ENCODE measurements around the gene ZNF385B.

Gene ZNF385B

GRCh38 chr2:179428649-179429048, 432.8 kb downstream of the ZNF385B start:
- DNase-seq = no peak

- no peak for DNase-seq
These were observed 434.3 kb downstream of the ZNF385B start for GRCh38 chr2:179427065-179427464.

- no peak for DNase-seq
These were observed 436.8 kb downstream of the ZNF385B start for GRCh38 chr2:179424571-179424970.

DNA sequence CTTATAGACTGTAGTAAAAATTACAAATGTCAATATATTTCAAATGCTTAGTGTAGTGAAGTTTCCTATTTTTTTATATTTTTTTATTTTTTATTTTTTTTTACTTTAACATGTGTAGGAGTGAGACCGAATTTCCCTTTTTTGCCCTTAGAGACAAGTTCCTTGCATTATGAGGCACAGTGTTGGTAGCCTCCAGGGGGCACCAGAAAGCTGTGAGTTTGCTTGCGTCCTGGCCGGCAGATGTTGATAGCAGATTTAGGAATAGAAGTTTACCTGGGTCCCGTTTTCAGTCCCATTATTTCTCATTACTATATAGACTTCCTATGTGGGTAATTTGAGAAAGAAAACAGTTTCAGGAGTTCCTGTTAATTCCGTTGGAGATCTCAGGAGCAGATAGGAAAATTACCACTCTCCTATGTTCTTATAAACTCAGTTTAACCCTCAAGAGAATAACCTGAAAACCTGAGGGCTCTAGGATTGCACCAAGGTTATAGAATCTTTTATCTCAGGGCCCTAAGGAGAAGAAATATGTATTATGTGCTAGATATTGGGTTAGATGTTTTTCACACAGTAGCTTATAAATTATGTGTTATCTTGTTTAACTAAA, 439.3 kb downstream of the ZNF385B start:
- peak in 1 of 4 experiments; percentile 11 for DNase-seq

- DNase-seq = no peak
These were observed 443.9 kb downstream of the ZNF385B start for GRCh38 chr2:179417436-179417949.

GRCh38 chr2:179412112-179412511, 449.3 kb downstream of the ZNF385B start:
- no peak for DNase-seq

- DNase-seq = no peak
These were observed 450.7 kb downstream of the ZNF385B start for GRCh38 chr2:179410552-179411356.

DNA sequence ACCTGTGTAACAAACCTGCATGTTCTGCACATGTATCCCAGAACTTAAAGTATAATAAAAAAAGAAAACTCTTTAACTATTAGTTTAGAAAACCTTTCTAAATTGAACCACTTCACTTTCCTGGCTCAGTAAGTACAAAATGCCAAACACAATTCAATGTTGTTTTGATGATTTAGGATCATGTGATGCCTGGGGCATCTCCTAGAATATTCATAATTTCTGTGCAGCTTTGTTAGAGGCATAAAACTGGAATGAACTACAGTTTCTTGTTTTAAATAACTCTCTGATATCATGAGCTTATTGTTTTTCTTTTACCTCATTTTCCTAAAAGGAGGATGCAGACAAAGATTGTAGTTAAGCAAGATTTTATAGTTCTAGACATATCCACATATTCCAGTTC, 457.8 kb downstream of the ZNF385B start:
- no peak for DNase-seq

GRCh38 chr2:179393481-179393880, 467.9 kb downstream of the ZNF385B start:
- no peak for DNase-seq

Data from activated naive CD4-positive, alpha-beta T cell (primary cell).